Measurements from ENCODE around the gene PPIF.

Gene PPIF

GRCh38 chr10:79374312-79375191 is 27.3 kb downstream of the PPIF start:
- peak; percentile 17 for DNase-seq (ENCODE audit: low read depth)

DNA sequence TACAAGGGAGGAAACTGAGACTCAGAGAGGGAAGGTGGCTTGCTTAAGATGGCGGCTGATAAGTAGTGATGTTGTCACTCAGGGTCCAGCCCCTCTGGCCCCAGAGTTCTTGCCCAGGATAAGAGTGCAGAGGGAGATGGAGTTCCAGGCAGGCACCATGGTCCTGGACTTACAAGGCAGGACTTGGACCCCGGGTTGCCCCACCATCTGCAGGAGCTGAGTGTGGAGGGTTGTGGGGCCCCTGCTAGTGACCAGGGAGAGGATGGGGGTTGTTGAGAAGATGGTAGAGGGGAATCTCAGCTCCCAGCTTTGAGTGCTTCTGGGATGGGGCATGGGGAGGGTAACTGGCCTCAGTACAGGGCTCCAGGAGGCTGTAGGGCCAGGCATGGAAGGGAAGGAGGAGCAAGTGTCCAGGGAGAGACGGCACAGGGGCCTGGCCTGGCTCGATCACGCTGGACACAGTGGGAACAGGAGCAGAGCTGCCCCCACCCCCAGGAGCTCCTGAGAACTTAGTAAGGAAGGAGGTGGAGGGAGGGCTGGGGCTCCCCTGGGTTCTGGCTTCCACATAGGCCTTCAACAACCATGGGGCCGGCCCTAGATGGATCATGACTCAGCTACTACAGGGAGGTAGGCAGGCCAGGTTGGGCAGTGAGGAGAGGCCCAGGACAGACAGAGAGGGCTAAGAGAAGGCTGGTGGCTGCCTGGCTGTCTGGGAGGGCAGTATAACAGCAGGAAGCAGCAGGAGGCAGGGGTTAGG is 28.2 kb downstream of the PPIF start:
- DNase-seq (ENCODE audit: low read depth), result no peak

DNA sequence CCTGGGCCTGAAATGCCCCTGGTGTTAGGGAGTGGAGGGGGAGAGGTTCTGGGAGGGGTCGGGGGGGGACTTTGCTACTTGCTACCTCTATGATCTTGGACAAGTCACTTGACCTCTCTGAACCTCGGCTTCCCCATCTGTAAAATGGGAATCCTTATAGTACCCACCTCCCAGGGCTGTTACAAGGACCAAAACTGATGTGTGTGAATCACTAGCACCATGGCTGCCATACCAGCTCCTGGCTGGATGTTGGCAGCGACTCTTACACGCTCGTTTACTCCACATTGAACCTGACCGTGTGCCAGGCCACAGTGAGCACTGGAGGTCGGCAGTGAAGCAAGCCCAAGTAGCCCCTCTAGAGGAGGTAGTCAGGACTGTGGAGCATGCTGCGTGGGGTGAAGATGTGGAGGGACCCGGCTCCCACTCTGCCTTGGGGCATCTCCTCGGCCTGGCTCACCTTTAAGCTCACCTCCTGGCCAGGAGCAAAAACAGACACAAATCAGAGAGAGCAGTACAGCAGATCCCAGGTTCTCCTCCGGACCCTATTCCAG is 28.9 kb downstream of the PPIF start:
- no peak for DNase-seq (ENCODE audit: low read depth)

- DNase-seq (ENCODE audit: low read depth), result no peak
Observed at GRCh38 chr10:79376751-79377556, 29.7 kb downstream of the PPIF start.

DNA sequence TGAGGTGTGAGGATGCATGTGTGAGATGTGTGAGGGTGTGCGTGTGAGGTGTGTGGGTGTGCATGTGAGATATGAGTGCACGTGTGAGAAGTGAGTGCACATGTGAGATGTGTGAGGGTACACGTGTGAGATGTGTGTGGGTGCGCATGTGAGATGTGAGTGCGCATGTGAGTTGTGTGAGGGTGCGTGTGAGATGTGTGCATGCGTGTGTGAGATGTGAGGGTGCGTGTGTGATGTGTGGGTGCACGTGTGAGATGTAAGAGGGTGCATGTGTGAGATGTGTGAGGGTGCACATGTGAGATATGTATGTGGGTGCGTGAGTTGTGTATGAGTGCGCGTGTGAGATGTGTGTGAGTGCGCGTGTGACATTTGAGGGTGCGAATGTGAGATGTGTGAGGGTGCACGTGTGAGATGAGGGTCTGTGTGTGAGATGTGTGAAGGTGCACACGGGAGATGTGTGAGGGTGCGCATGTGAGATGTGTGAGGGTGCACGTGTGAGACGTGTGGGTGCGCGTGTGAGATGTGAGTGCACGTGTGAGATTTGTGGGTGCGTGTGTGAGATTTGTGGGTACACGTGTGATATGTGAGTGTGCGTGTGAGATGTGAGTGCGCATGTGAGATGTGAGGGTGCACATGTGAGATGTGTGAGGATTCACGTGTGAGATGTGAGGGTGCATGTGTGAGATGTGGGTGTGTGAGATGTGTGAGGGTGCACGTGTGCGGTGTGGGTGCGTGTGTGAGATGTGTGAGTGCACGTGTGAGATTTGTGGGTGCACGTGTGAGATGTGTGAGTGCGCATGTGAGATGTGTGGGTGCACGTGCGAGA is 30.5 kb downstream of the PPIF start:
- no peak for DNase-seq (ENCODE audit: low read depth)

- DNase-seq (ENCODE audit: low read depth), result no peak
Observed at GRCh38 chr10:79378383-79378646, 31.0 kb downstream of the PPIF start.

DNA sequence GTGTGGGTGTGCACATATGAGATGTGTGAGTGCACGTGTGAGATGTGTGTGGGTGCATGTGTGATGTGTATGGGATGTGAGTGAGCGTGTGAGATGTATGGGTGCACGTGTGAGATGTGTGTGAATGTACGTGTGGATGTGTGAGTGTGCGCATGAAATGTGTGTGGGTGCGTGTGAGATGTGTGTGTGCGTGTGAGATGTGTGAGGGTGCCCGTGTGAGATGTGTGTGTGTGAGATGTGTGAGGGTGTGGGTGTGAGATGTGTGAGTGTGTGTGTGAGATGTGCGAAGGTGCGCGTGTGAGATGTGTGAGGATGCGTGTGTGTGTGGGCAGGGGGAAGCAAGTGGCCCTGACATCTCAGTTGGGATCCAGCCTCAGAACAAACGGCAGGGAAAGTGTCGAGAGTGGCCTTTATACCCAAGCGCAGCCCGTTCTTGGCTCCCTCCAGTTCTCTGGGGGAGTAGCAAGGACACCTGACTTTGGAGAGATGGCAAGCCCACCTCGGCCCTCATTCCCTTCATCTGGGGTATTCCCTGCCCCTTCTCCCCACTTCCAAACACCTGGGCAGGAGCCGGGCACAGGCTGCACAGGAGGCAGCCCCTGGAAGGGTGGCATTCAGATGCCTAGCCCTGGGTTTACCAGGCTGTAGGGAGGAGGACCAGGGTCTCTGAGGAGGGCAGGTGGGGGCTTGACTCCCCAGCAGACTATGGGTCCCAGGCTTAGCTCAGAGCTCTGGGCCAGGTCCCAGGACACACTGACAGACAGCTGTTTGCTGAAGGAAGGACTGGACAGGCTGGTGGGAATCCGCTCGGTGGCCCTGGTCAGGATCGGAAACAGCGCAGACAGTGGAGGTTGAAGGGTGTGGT is 31.6 kb downstream of the PPIF start:
- no peak for DNase-seq (ENCODE audit: low read depth)

GRCh38 chr10:79379512-79380124 is 32.3 kb downstream of the PPIF start:
- DNase-seq (ENCODE audit: low read depth), result no peak

DNA sequence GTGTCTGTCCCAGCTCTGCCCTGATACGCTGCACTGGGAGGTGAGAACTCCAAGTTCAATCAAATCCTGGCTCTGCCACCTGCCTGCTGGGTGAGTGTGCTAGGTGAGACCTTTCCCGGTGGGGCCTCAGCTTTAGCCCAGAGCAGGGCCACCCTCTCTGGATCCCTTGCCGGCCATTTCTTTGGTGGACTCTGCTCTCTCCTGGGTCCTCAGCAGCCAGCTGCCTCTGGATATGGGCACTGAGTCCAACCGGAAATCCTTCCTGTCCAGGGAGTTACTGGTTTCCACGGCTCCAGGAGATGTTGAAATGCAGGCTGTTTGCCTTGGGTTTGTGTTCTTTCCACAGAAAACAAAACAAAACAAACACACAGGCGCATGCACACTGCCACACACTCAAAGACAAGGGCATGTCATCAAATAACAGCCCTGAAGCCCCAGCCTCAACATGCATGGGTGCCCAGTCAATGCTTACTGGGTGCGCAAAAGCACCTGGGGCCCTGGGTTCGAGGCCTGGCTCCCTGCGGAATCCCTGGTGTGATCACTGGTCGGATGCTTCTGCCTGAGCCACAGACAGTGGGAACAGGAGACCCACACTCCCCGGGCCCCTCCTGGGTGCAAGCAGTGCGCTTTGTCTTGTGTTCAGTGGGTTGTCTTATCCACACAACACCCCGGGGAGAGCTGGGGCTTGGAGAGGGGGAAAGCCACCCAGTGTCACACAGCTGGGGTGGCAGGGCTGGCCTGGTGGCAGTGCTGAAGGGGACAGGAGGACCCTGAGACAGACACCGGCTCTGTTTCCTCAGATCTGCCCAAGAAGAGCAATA is 33.1 kb downstream of the PPIF start:
- DNase-seq (ENCODE audit: low read depth), result no peak

- DNase-seq (ENCODE audit: low read depth), result no peak
Observed at GRCh38 chr10:79380946-79381721, 33.9 kb downstream of the PPIF start.

DNA sequence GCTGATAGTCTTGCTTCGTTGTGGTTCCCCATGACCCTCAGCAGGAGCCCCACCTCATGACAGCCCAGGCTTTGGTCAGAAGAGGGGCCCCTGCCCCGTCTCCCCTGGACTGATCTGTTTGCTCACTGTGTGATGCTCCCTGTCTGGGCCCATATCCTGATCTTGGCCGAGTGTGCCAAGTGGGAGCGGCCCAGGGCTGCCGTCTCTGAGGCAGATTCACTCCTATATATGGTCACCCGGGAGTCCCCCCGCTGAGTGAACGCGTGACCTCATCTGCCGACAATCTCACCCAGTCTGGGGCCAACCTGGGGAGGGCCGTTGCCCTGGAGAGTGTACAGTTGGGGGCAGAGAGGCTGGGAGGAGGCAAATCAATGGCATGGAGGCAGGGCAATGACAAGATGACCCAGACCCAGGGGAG is 34.5 kb downstream of the PPIF start:
- peak; percentile 45 for DNase-seq (ENCODE audit: low read depth)

DNA sequence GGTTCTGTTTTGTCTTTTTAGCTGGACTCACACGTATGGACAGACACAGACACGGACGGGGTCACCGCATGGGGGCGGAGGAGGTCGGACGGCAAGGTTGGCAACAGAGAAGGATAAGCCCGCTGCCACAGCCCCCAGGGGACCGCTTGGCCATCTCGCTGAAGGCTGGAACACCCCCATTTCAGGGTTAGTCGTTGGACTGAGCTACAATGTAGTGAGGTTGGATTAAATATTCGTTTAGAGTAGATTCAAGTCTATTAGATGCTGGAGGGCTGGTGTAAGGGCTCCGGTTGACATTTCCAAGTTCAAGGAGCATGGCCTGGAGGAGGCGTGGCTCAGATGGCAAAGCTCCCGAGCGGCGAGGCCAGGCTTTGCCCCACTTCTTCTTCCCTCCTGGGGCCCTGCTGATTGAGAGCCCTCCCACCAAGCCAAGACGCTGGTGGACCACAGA is 35.2 kb downstream of the PPIF start:
- no peak for DNase-seq (ENCODE audit: low read depth)

GRCh38 chr10:79383974-79384606 is 36.8 kb downstream of the PPIF start:
- DNase-seq (ENCODE audit: low read depth), result no peak

DNA sequence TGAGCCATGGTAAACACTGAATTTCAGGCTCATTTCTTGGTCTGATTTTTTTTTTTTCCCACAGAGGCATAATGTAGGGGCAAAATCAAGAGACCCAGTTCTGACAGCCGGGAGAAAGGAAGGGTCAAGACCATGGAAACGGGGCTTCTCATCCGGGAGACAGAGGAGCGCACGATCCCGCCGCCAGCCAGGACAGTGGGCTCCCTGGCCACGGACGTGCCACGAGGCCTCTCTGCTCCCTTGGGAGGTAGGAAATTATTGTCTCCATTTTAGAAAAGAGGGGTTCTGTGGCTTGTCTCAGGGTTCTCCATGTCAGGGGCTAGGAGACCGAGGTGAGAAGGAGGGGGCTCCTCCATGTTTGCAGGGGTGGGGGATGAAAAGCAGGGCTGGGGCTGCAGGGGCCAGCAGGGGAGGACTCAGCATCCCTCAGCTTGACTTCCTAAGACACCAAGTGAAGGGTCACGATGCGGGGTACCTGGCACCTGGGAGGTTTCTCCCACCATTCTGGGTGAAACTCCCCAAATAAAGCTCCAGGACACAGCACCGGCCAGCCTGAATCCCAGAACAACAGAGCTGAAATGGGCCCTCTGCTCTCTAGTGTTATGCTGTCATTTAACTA is 37.6 kb downstream of the PPIF start:
- no peak for DNase-seq (ENCODE audit: low read depth)

DNA sequence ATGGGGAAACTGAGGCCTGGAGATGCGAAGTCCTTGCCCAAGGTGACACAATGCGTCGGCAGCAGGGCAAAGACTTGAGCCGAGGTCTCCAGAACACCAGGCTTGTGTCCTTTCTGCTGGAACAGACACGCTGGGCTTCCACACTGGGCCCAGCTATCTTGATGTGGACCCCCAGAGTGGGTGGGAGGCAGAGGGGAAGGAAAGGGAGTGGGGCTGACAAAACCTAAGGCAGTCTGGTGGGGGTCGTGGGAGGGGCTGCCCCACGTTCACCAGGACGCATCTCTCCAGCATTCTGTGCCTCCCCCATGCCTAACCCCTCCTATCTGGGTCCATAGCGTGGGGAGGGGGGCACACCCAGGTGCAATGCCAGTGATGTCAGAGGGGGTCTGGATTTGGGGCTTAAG is 38.1 kb downstream of the PPIF start:
- no peak for DNase-seq (ENCODE audit: low read depth)

- no peak for DNase-seq (ENCODE audit: low read depth)
Observed at GRCh38 chr10:79385804-79386531, 38.7 kb downstream of the PPIF start.

Measured in non-pigmented ciliary epithelial cell (primary cell).